ENCODE measurements around the gene ZBTB20. TPM values are rescaled to one million over a fixed set of nuclear protein-coding genes. Genes with fewer than 3 reads are reported as not detected.

The ZBTB20 gene
- total RNA-seq, 1 donor from 2014 or later = 62.0 TPM

DNA sequence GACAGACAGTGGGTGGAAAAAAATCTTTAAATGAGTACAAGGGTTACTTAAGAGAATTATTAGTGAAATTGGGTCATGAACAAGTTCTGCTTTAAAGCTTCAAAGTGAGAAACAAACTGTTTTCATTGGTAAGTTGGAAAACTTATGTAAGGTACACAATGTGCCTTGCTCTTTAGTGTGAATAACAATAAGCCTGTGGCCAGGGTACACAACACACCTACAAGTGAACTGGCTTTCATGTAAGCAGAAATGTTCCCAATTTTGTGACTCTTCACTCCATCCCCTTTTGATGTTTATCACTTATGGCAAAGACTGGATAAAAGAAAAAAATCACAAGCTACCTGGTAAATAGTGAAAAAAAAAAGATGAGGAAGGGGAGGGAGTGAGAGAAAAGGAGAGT is 253.7 kb downstream of the ZBTB20 start:
- Histone ChIP-seq H3K27ac (replicated peaks) (peak overlapping the region; percentile 31), H3K4me1 (peaks cover 12% of the 10 kb centered on the region), H3K27me3 (ENCODE audit: low read depth) (no peaks in the 10 kb centered on the region), H3K4me3 (no peak overlapping the region), H3K9me3 (replicated peaks) (no peaks in the 10 kb centered on the region), H3K36me3 (no peaks in the 10 kb centered on the region)
- DNase-seq = no peak
- intact Hi-C loops (cut with micrococcal nuclease) = no loop called here
- TF ChIP-seq, protein P1, sequence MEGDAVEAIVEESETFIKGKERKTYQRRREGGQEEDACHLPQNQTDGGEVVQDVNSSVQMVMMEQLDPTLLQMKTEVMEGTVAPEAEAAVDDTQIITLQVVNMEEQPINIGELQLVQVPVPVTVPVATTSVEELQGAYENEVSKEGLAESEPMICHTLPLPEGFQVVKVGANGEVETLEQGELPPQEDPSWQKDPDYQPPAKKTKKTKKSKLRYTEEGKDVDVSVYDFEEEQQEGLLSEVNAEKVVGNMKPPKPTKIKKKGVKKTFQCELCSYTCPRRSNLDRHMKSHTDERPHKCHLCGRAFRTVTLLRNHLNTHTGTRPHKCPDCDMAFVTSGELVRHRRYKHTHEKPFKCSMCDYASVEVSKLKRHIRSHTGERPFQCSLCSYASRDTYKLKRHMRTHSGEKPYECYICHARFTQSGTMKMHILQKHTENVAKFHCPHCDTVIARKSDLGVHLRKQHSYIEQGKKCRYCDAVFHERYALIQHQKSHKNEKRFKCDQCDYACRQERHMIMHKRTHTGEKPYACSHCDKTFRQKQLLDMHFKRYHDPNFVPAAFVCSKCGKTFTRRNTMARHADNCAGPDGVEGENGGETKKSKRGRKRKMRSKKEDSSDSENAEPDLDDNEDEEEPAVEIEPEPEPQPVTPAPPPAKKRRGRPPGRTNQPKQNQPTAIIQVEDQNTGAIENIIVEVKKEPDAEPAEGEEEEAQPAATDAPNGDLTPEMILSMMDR (IDR thresholded peaks at IDR 0.05; ENCODE audit: borderline replicate concordance) = no peak

DNA sequence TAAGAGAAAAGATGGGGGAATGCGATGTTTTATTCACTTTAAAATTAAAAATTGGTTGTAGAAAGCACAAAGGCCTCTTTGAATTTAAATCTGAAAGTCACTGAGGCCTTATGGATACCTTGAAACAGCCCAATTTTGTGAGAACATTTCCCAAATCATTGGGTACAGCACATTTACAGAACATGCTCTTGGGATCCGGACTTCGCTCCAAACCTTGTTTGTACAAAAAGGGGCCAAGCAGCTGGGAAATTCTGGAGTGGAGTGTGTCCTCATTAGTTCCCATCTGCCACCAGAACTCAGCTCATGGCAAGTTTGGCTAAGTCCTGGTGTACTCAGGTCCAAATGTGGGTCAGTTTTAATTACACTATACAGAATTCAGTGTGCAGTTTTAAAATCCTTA is 254.2 kb downstream of the ZBTB20 start:
- TF ChIP-seq, protein P1 (IDR thresholded peaks at IDR 0.05; ENCODE audit: borderline replicate concordance) = no peak
- no peaks in the 10 kb centered on the region for H3K36me3 ChIP-seq
- H3K27ac ChIP-seq (replicated peaks) = peak overlapping the region; percentile 31
- peaks cover 12% of the 10 kb centered on the region for H3K4me1 ChIP-seq
- no peak overlapping the region for H3K4me3 ChIP-seq
- intact Hi-C loops (cut with micrococcal nuclease) = no loop called here
- H3K9me3 ChIP-seq (replicated peaks) = no peaks in the 10 kb centered on the region
- no peak for DNase-seq
- H3K27me3 ChIP-seq (ENCODE audit: low read depth) = no peaks in the 10 kb centered on the region

DNA sequence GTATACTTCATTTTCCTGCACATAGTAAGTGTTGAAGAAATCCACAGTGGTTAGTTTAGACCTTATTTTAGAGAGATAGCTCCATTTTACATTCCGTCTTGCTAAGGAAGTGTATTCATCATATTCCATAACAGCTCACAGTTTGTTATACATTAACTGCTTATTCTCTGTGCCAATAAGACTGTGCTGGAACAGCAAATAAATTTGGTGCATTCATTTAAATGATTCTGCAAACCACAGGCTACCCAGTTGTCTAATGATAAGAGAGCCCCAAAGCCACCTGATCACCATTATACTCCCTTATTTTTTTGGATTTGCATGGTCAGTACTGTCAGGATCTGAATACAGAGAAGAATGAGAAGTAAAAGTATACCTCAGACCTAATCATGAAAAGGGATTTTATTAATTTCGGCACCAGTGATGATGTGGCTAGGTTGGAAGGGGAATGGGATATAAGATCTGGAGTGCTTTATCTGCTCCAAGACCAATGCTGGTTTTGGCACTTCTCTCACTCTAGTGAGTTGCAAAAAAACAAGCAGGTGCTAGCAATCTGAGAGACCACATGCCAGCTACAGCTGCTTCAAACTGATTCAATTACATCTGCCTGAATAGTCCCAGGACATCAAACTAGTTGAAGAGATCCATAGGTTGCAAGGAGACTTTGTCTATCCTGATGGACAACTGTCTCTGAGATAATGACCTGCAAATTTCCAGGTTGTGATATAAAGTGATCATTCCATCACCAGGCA is 254.8 kb downstream of the ZBTB20 start:
- H3K27ac ChIP-seq (replicated peaks) = peak overlapping the region; percentile 31
- no peak overlapping the region for H3K4me3 ChIP-seq
- no peak for DNase-seq

DNA sequence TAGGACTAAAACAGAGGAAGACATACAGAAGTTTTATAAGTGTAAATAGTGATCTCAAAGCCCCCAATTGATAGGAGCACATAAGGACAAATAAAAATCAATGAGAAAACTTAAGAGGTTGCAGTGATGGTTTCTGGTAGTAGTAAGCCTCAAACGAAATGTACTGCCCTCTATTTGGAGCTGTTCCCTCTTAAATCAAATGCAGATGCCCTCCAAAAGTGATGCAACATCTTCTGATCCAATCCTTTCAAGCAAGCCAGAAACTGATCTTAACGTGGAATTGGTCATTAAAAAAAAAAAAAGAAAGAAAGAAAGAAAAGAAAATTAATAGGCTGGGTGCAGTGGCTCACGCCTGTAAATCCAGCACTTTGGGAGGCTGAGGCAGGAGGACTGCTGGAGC is 259.3 kb downstream of the ZBTB20 start:
- Histone ChIP-seq H3K36me3 (no peaks in the 10 kb centered on the region), H3K4me3 (no peak overlapping the region), H3K27ac (replicated peaks) (no peak overlapping the region), H3K4me1 (peaks cover 9% of the 10 kb centered on the region), H3K27me3 (ENCODE audit: low read depth) (no peaks in the 10 kb centered on the region), H3K9me3 (replicated peaks) (no peaks in the 10 kb centered on the region)
- DNase-seq = no peak
- intact Hi-C loops (cut with micrococcal nuclease) = no loop called here
- TF ChIP-seq, protein P1 (IDR thresholded peaks at IDR 0.05; ENCODE audit: borderline replicate concordance) = no peak

More for the DNA sequence above, 254.8 kb downstream of the ZBTB20 start:
- no peaks in the 10 kb centered on the region for H3K27me3 ChIP-seq (ENCODE audit: low read depth)
- no peaks in the 10 kb centered on the region for H3K9me3 ChIP-seq (replicated peaks)
- H3K4me1 ChIP-seq = peaks cover 12% of the 10 kb centered on the region
- TF ChIP-seq, protein P1 (IDR thresholded peaks at IDR 0.05; ENCODE audit: borderline replicate concordance) = no peak
- H3K36me3 ChIP-seq = no peaks in the 10 kb centered on the region
- intact Hi-C loops (cut with micrococcal nuclease) = no loop called here

DNA sequence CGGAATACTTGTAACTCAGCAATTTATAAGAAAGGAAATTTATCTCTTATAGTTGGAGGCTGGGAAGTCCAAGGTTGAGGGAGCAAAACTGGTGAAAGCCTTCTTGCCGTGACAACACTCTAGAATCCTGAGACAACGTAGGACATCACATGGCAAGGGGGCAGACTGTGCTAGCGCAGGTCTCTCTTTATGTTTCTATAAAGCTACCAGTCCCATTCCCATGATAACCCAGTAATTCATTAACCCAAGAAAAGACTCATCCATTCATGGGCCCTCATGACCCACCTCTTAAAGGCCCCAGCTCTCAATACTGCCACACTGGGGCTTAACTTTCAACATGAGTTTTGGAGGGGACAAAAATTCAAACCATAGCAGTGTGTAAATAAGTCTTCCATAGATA is 260.2 kb downstream of the ZBTB20 start:
- no peaks in the 10 kb centered on the region for H3K27me3 ChIP-seq (ENCODE audit: low read depth)
- no peak for DNase-seq
- H3K9me3 ChIP-seq (replicated peaks) = no peaks in the 10 kb centered on the region
- TF ChIP-seq, protein P1 (IDR thresholded peaks at IDR 0.05; ENCODE audit: borderline replicate concordance) = no peak
- intact Hi-C loops (cut with micrococcal nuclease) = no loop called here
- no peak overlapping the region for H3K4me3 ChIP-seq
- no peak overlapping the region for H3K27ac ChIP-seq (replicated peaks)
- peaks cover 4% of the 10 kb centered on the region for H3K4me1 ChIP-seq
- no peaks in the 10 kb centered on the region for H3K36me3 ChIP-seq
